Activated T-cell treated with anti-CD3 and anti-CD28 coated beads for 1 hour (primary cell): ENCODE data around the gene RFFL.
"Not testable (repeated sequence)": the region's sequence is repeated elsewhere in the genome, so short reads cannot be mapped to it uniquely, and the experiment has no call there.

ENCODE experiments used
- DNase-seq: peaks from one replicate; pipeline ENCODE4 v3.0.0-alpha.2; 2020; ENCODE audit warnings: low read depth

Gene RFFL

DNA sequence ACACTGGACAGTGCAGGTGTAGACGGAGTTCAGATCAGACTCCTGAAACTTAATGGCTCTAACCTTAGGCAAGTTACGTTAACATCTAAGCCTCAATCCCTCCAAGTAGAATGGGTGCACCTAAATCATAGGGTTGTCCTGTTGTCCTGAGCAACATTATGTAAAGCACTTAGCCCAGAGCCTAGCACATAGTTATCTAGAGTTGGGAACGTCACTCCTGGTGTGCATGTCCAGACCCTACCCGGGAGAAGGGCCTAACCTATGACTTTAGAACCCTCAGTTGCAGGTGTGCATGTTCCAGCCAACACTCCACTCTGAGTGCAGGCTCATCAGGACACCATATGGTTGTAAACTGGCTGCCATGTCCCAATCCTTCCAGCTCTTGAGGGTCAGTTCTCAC is 57.2 kb downstream of the RFFL start:
- no peak for DNase-seq

DNA sequence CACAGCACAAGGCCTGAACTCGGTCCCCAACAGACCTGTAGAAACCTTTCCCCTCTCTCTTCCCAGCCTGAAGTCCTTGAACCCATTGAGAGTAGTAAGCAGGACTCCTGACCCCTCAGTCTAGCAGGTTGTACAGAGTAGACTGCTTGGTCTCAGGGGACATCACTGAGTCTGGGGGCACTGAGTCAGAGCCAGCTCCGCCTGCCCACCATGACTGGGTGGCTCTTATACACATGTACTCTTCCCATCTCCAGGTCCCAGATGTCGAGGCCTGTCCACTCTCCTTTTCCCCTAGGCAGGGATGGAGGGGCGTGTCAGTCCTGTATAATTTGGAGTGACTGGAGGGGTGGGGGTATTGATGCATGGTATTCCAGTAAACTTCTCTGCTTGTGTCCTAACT is 59.7 kb downstream of the RFFL start:
- DNase-seq, result no peak

DNA sequence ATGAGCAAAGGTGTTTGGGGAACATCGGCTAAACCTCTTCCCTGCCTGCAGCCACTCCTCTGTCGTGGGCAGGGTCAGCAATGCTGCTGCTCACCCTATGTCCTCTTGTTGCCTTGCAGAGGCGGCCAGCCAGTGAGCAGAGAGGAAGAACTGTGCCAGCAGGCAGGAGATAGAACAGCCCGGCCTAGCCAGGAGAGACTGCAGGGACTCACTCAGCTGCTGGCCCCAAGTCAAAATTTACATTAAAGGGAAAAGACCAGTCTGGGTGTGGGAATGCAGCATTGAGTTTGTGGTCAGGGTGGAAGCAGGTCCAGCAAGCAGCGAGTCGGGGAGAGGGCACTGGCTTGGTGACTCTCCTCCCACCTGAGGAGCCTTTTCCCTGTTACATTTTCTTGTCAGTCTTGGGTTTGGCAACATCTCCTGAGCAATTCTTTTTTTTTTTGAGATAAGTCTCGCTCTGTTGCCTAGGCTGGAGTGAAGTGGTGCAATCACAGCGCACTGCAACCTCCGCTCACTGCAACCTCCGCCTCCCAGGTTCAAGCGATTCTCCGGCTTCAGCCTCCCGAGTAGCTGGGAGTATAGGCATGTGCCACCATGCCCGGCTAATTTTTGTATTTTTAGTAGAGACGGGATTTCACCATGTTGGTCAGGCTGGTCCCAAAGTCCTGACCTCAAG is 60.5 kb downstream of the RFFL start:
- no peak for DNase-seq

DNA sequence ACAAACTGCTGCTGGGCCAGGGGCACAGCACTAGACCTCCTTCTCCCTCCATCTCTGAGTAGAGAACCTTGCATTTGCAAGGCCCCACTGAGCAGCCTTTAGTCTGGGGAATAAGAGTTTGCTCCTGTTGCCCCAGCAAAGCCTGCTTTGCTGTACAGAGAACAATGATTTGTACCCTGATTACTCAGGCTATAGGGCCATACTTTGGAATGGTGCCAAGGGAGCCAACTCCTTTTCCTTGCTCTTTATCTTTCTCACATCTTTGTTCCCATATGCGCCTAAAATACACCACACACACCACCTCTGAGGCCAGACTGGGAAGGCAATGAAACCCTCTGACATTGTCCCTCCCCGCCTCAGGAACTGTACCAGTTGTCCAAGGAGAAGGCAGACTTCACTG is 62.0 kb downstream of the RFFL start:
- no peak for DNase-seq

DNA sequence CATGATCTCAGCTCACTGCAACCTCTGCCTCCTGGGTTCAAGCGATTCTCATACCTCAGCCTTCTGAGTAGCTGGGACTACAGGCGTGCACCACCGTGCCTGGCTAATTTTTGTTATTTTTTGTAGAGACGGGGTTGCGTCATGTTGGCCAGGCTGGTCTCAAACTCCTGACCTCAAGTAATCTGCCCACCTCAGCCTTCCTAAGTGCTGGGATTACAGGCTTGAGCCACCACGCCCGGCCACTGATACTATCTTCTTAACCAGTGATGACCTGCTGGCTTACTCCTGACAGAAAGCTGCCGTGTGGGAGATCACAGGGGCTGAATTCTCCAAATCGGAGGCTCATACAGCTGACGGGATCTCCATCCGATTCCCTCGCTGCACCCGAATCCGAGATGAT is 62.5 kb downstream of the RFFL start:
- DNase-seq, result not testable (repeated sequence)

GRCh38 chr17:34999456-34999855 is 64.1 kb downstream of the RFFL start:
- DNase-seq, result no peak

DNA sequence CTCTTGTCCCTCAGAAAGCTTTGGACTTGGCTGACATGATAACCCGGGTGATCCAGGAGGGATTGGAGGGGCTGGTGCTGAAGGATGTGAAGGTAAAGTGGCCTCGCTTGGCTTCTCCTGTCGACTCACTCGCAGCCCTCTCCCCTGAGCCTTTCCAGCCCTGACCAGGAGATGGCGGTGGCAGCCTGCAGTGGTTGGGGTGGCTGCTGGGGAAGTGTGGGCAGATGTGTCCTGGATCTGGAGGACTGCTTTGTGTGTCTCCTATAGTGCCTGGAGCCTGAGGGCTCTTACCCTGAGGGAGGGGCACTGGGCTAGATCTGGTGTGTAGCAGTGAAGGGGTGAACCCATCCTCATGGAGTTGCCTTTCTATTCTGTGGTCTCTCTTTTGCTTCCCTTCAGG is 65.3 kb downstream of the RFFL start:
- DNase-seq, result peak; percentile 71

GRCh38 chr17:34997355-34997862 is 66.1 kb downstream of the RFFL start:
- no peak for DNase-seq

- DNase-seq, result no peak
These were observed 66.9 kb downstream of the RFFL start for GRCh38 chr17:34996422-34997285.

- DNase-seq, result no peak
These were observed 70.5 kb downstream of the RFFL start for GRCh38 chr17:34993031-34993430.

DNA sequence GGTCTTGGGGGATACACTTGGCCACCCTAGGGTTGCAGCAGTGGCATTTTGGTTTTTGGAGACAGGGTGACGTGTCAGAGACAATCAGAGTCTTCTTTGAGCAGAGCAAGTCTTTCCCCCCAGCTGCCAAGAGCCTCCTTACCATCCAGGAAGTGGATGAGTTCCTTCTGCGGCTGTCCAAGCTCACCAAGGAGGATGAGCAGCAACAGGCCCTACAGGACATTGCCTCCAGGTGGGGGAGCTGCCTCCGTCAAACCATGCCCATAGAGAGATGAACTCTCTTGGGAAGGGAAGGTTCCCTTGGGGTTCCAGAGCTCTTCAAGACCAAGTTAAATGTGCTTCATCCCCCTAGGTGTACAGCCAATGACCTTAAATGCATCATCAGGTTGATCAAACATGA is 71.9 kb downstream of the RFFL start:
- no peak for DNase-seq

DNA sequence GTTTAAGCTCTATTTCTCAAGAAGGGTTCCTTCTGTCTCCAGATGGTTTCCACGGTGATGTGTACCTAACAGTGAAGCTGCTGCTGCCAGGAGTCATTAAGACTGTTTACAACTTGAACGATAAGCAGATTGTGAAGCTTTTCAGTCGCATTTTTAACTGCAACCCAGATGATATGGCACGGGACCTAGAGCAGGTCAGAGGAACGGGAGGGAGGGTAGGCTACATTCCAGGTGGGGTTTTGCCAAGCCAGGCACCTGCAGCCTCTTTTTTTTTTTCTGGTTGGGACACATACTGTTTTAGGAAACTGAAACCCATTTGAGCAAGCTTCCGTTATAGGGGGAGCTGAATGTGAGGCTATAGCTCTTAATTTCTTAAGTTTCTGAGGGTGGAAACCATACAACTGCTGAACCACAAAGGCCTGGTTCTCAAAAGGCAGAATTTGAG is 72.6 kb downstream of the RFFL start:
- no peak for DNase-seq

GRCh38 chr17:34989473-34989872 is 74.0 kb downstream of the RFFL start:
- no peak for DNase-seq

DNA sequence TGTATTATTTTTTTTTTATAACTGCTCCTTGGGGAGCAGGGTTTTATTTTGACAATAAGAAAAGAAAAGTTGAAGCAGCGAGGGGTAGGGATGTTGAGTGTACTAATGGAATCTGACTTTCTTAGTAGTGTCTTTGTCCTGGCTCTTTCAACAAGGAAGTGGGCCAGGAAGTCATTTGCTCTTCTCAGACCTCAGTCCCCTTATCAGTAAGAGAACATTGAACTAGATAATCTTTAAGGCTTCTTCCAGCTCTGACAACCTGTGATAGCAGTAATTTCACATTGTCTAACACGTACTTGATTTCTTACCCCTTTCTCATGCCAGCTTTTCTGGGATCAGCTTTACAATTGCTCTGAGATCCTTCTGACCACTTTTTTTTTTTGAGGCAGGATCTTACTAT is 74.9 kb downstream of the RFFL start:
- DNase-seq, result no peak

DNA sequence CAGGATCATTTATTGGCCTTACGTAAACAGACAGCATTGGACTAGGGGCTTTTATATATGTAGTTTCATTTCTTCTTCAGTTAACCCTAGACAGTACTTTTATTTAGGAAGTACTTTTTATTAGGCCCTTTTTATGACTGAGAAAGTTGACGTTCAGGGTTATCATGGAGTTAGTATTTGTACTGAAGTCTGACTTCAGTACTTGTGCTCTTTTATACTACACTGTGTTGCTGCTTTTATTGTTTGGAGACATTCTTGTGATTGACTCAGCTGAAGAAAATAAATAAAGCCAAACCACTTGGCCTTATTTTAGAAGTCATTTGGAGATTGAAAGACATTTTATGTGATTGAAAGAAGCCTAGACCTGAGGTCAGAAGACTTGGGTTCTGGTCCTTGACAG is 76.3 kb downstream of the RFFL start:
- DNase-seq, result no peak

DNA sequence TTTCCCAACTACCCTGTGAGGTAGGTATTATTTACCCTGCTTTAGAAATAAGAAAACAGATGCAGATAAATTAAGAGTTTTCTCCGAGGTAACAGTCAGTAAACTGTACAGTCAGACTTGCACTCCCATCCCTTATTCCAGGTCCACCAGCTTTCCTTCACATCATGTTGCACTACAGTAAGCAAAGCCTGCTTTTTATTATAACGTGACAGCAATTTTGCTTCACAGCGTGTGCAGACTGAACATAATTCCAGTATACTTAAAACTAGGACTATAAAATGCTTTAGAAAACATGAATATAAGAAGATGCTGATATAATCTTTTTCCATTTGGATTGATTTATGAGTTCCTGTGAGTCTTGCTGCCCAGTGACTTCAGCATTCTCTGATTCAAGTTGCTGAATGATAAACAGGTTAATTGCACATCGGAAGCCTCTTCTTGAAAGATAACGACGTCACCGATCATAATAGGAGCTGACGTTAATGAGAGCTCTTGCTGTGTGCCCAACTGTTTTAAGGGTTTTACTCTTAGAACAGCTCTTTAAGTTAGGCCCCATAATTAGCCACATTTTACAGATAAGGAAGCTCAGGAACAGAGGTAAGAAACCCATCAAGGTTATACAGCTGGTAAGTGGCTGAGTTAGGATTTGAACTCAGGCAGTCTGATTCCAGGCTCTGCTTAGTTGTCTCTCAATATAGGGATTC is 81.8 kb downstream of the RFFL start:
- DNase-seq, result no peak

GRCh38 chr17:34980681-34981537 is 82.6 kb downstream of the RFFL start:
- DNase-seq, result peak; percentile 66

DNA sequence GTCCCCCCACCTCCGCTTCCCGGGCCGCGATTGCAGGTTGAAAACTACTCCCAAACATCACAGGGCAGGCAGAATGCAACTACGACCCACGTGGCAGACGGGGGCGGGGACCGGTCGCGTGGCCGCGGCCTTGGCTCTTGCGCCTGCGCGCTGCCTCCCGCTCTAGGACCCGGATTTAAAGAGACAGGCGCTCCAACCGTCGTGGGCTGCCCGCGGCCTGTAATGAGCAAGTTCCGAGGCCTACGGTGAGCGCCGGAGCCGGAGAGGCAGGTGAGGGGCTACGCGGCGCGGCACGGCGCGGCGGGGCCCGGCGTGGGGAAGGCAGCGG is 83.2 kb downstream of the RFFL start, which contains the start of gene LIG3:
TSS of gene LIG3 (plus strand) at position 160 of the 328 bp plus-strand sequence. CDS start 2,494 bp downstream, outside the sequence.
- DNase-seq, result peak; percentile 89

DNA sequence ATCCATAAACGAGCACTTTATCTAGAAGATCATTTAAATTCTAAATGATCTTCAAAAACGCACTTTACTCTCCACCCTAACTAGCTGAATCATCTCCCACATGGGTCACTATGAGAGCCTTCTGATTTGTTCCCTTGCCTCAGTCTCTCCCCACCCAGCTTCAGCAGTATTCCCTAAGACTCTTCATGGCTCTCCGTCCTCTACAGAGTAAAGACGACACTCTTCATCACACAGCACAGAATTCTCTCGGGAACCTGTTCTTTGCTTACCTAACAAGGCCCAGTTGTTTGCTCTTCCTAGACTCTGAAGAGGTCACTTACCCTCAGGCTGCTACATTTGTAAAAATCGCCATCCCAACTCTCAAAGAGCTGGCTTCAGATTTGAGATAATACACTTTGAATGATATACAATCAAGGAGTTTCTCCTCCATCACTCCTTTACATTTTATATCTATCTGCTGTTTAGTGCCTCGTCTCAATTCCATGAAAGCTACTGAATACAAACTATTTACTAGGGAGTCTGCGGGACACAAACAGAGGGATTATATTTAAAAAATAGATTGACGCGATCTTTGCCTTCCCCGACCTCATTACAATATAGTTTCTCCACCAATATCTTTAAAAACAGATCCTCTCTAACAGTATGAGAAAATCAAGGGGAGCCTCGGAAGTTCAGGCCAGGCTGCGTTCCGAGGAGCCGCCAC is 83.7 kb downstream of the RFFL start:
- no peak for DNase-seq

- DNase-seq, result no peak
These were observed 84.4 kb downstream of the RFFL start for GRCh38 chr17:34979153-34979552.
